CD4-positive, CD25-positive, alpha-beta regulatory T cell (primary cell): ENCODE results near the gene CCDC17. TPM values are rescaled to one million over a fixed set of nuclear protein-coding genes. Genes with fewer than 3 reads are reported as not detected.
A peak's percentile ranks its signal among the peaks of the same experiment; 100 is the strongest.

ENCODE experiments used
- ATAC-seq, 2 donors: fragments of 150-1000 bp; cut with Tn5 transposase; one replicate each; pipeline ENCODE4 v1.10.0; 2021; ENCODE audit warnings: low read depth in 2 of 2, moderate number of reproducible peaks in 2 of 2, moderate library complexity in 1 of 2
- DNase-seq, 3 donors: peaks; one replicate each; pipeline versions ENCODE4 v3.0.0 to v3.0.0-alpha.2; 2012 to 2022; ENCODE audit warnings: mixed read lengths in 1 of 3
- H3K27ac ChIP-seq: one replicate; pipeline ENCODE4 v1.7.0; 2013; ENCODE audit warnings: mild to moderate bottlenecking, low read length; ENCODE audit not compliant: insufficient read depth, poor library complexity, severe bottlenecking
- H3K27me3 ChIP-seq: one replicate; pipeline ENCODE4 v1.7.0; 2013; ENCODE audit warnings: low read length; ENCODE audit not compliant: control insufficient read depth, insufficient read depth
- H3K36me3 ChIP-seq: one replicate; pipeline ENCODE4 v1.7.0; 2013; ENCODE audit warnings: mild to moderate bottlenecking, low read length, moderate library complexity; ENCODE audit not compliant: control insufficient read depth, insufficient read depth
- H3K4me1 ChIP-seq: 2 replicates; pipeline ENCODE4 v1.7.0; 2013; ENCODE audit warnings: mild to moderate bottlenecking, low read length; ENCODE audit not compliant: insufficient read depth, control insufficient read depth, poor library complexity, severe bottlenecking
- H3K4me3 ChIP-seq: one replicate; pipeline ENCODE4 v1.7.0; 2013; ENCODE audit warnings: low read depth, mild to moderate bottlenecking, low read length, moderate library complexity
- H3K9me3 ChIP-seq, 2 experiments: 1 replicate in 1 of 2; 2 replicates in 1 of 2; pipeline ENCODE4 v1.7.0; 2013; ENCODE audit warnings: low read length in 2 of 2, mild to moderate bottlenecking in 1 of 2, moderate library complexity in 1 of 2; ENCODE audit not compliant: control insufficient read depth in 2 of 2
- H3K27ac Mint-ChIP-seq, 3 donors: one replicate each; pipeline ENCODE4 v1.8.0; 2020 to 2022; ENCODE audit warnings: mild to moderate bottlenecking in 3 of 3, mixed read lengths in 3 of 3, moderate library complexity in 2 of 3
- H3K27me3 Mint-ChIP-seq: one replicate; pipeline ENCODE4 v1.8.0; 2022; ENCODE audit warnings: mild to moderate bottlenecking, mixed read lengths
- H3K36me3 Mint-ChIP-seq: one replicate; pipeline ENCODE4 v1.8.0; 2020; ENCODE audit warnings: mixed read lengths
- H3K4me1 Mint-ChIP-seq, 4 donors: one replicate each; pipeline ENCODE4 v1.8.0; 2020 to 2022; ENCODE audit warnings: mixed read lengths in 4 of 4, mild to moderate bottlenecking in 1 of 4
- H3K4me3 Mint-ChIP-seq, 4 donors: one replicate each; pipeline ENCODE4 v1.8.0; 2020 to 2022; ENCODE audit warnings: mild to moderate bottlenecking in 4 of 4, mixed read lengths in 4 of 4, moderate library complexity in 3 of 4
- H3K9me3 Mint-ChIP-seq, 7 donors: one replicate each; pipeline ENCODE4 v1.8.0; 2020 to 2022; ENCODE audit warnings: mixed read lengths in 7 of 7, mild to moderate bottlenecking in 3 of 7, moderate library complexity in 2 of 7
- polyA plus RNA-seq, 4 donors: library from polyadenylated mRNA; unstranded; fragments of 300-500 nt; fragmentation: Illumina TruSeq; gene quantifications; one replicate each; pipeline ENCODE4 v1.2.3, GENCODE V29; 2021
- total RNA-seq: library from RNA; stranded (reverse); gene quantifications from one replicate; pipeline ENCODE4 v1.2.3, GENCODE V29; 2022

Gene CCDC17
- total and polyA plus RNA-seq, 5 donors from 2014 or later, result 0.23 to 6.1 (median 0.25) TPM; not detected in 2

GRCh38 chr1:45643321-45643720 is 19.5 kb upstream of the CCDC17 start:
- no peak overlapping the region for H3K4me3 ChIP-seq
- Mint-ChIP-seq H3K9me3 (no peaks in the 10 kb centered on the region), H3K36me3 (peaks cover 20% of the 10 kb centered on the region), H3K4me3 (no peak overlapping the region), H3K4me1 (peaks cover 7 to 24% (median 13%) of the 10 kb centered on the region in 4 donors), H3K27ac (peak overlapping the region; percentile 45 to 55 (median 54)), H3K27me3 (no peaks in the 10 kb centered on the region)
- DNase-seq (no peak), ATAC-seq (no peak)
- H3K9me3 ChIP-seq, result no peaks in the 10 kb centered on the region
- no peaks in the 10 kb centered on the region for H3K4me1 ChIP-seq
- H3K36me3 ChIP-seq, result peaks cover 47% of the 10 kb centered on the region
- no peak overlapping the region for H3K27ac ChIP-seq
- no peaks in the 10 kb centered on the region for H3K27me3 ChIP-seq

- Histone ChIP-seq H3K9me3 (no peaks in the 10 kb centered on the region), H3K36me3 (peaks cover 64% of the 10 kb centered on the region), H3K27ac (no peak overlapping the region), H3K4me3 (no peak overlapping the region), H3K27me3 (no peaks in the 10 kb centered on the region), H3K4me1 (no peaks in the 10 kb centered on the region)
- peak overlapping the region; percentile 3 to 67 (median 38) for H3K27ac Mint-ChIP-seq
- H3K4me3 Mint-ChIP-seq, result no peak overlapping the region
- no peak for DNase-seq
- no peaks in the 10 kb centered on the region for H3K27me3 Mint-ChIP-seq
- no peak for ATAC-seq
- peaks cover 12% of the 10 kb centered on the region for H3K36me3 Mint-ChIP-seq
- peaks cover 3 to 12% (median 6%) of the 10 kb centered on the region in 4 donors for H3K4me1 Mint-ChIP-seq
- no peaks in the 10 kb centered on the region for H3K9me3 Mint-ChIP-seq
These were observed 16.4 kb upstream of the CCDC17 start for GRCh38 chr1:45640293-45640692.

GRCh38 chr1:45635211-45635610 is 11.4 kb upstream of the CCDC17 start:
- H3K27ac Mint-ChIP-seq, result no peak overlapping the region
- no peaks in the 10 kb centered on the region for H3K27me3 Mint-ChIP-seq
- no peaks in the 10 kb centered on the region for H3K9me3 ChIP-seq
- peaks cover 92% of the 10 kb centered on the region for H3K36me3 ChIP-seq
- H3K27me3 ChIP-seq, result no peaks in the 10 kb centered on the region
- H3K4me3 ChIP-seq, result no peak overlapping the region
- ATAC-seq, result no peak
- H3K4me3 Mint-ChIP-seq, result no peak overlapping the region
- no peaks in the 10 kb centered on the region for H3K4me1 Mint-ChIP-seq
- H3K27ac ChIP-seq, result no peak overlapping the region
- no peaks in the 10 kb centered on the region for H3K9me3 Mint-ChIP-seq
- no peak for DNase-seq
- H3K4me1 ChIP-seq, result no peaks in the 10 kb centered on the region
- peaks cover 18% of the 10 kb centered on the region for H3K36me3 Mint-ChIP-seq

- H3K27ac Mint-ChIP-seq, result peak overlapping the region; percentile 33 to 62 (median 44)
- no peak overlapping the region for H3K4me3 Mint-ChIP-seq
- Histone ChIP-seq H3K27ac (no peak overlapping the region), H3K9me3 (no peaks in the 10 kb centered on the region), H3K4me1 (no peaks in the 10 kb centered on the region), H3K27me3 (no peaks in the 10 kb centered on the region), H3K4me3 (no peak overlapping the region), H3K36me3 (peaks cover 91% of the 10 kb centered on the region)
- H3K36me3 Mint-ChIP-seq, result peaks cover 36% of the 10 kb centered on the region
- H3K9me3 Mint-ChIP-seq, result no peaks in the 10 kb centered on the region
- no peaks in the 10 kb centered on the region for H3K27me3 Mint-ChIP-seq
- no peak for ATAC-seq
- DNase-seq, result no peak
- no peaks in the 10 kb centered on the region for H3K4me1 Mint-ChIP-seq
These were observed 6.6 kb upstream of the CCDC17 start for GRCh38 chr1:45630429-45630828.

- no peaks in the 10 kb centered on the region for H3K9me3 Mint-ChIP-seq
- H3K4me3 Mint-ChIP-seq, result no peak overlapping the region
- no peaks in the 10 kb centered on the region for H3K9me3 ChIP-seq
- H3K27ac ChIP-seq, result no peak overlapping the region
- H3K36me3 ChIP-seq, result peaks cover 81% of the 10 kb centered on the region
- ATAC-seq (no peak), DNase-seq (no peak)
- H3K27me3 ChIP-seq, result no peaks in the 10 kb centered on the region
- peaks cover 0 to under 1% (median 0%) of the 10 kb centered on the region in 4 donors for H3K4me1 Mint-ChIP-seq
- no peak overlapping the region for H3K27ac Mint-ChIP-seq
- peaks cover 42% of the 10 kb centered on the region for H3K36me3 Mint-ChIP-seq
- no peak overlapping the region for H3K4me3 ChIP-seq
- H3K27me3 Mint-ChIP-seq, result no peaks in the 10 kb centered on the region
- no peaks in the 10 kb centered on the region for H3K4me1 ChIP-seq
These were observed 5.2 kb upstream of the CCDC17 start for GRCh38 chr1:45629035-45629434.

- Mint-ChIP-seq H3K27me3 (no peaks in the 10 kb centered on the region), H3K4me1 (peaks cover 0 to 5% (median 0%) of the 10 kb centered on the region in 4 donors), H3K27ac (peak overlapping the region in 1 of 3 donors; percentile 71), H3K36me3 (peaks cover 22% of the 10 kb centered on the region), H3K9me3 (no peaks in the 10 kb centered on the region), H3K4me3 (no peak overlapping the region)
- no peak overlapping the region for H3K4me3 ChIP-seq
- no peak overlapping the region for H3K27ac ChIP-seq
- ATAC-seq (no peak), DNase-seq (no peak)
- no peaks in the 10 kb centered on the region for H3K4me1 ChIP-seq
- no peaks in the 10 kb centered on the region for H3K9me3 ChIP-seq
- H3K27me3 ChIP-seq, result no peaks in the 10 kb centered on the region
- peaks cover 43% of the 10 kb centered on the region for H3K36me3 ChIP-seq
These were observed 1.1 kb downstream of the CCDC17 start for GRCh38 chr1:45622524-45623394.

GRCh38 chr1:45621895-45622523 is 1.8 kb downstream of the CCDC17 start:
- H3K9me3 Mint-ChIP-seq, result no peaks in the 10 kb centered on the region
- no peaks in the 10 kb centered on the region for H3K27me3 Mint-ChIP-seq
- H3K9me3 ChIP-seq, result no peaks in the 10 kb centered on the region
- no peaks in the 10 kb centered on the region for H3K4me1 ChIP-seq
- no peak for DNase-seq
- peaks cover 0 to 5% (median 0%) of the 10 kb centered on the region in 4 donors for H3K4me1 Mint-ChIP-seq
- H3K4me3 Mint-ChIP-seq, result no peak overlapping the region
- H3K36me3 ChIP-seq, result peaks cover 44% of the 10 kb centered on the region
- ATAC-seq, result no peak
- no peak overlapping the region for H3K27ac ChIP-seq
- H3K4me3 ChIP-seq, result no peak overlapping the region
- H3K27ac Mint-ChIP-seq, result peak overlapping the region in 1 of 3 donors; percentile 52
- H3K27me3 ChIP-seq, result no peaks in the 10 kb centered on the region
- H3K36me3 Mint-ChIP-seq, result peaks cover 24% of the 10 kb centered on the region
